ENCODE results near the gene NLGN2. TPM values are rescaled to one million over a fixed set of nuclear protein-coding genes. Genes with fewer than 3 reads are reported as not detected.

NLGN2 gene
- total and polyA plus RNA-seq, 2 of the 8 experiments (the other 6 are each of a cell fraction or from before 2014, with no cell fraction given), result 21.2 to 62.8 TPM

GRCh38 chr17:7440834-7441195 is 33.2 kb downstream of the NLGN2 start:
- POLR2A ChIA-PET (ENCODE audit: partially characterized antibody), result interaction anchor here (0.6 to 15.5 kb wide), 28 partner anchors 11 to 826 kb away, joined by 3 to 339 read pairs (median 4); partner anchors contain the start of genes ACAP1, NLGN2, POLR2A and SLC35G6
- no peak for FAIRE-seq
- H3K4me2 ChIP-seq (ENCODE audit: insufficient read depth in 1 of 2, low read depth in 2 of 2, low read length in 2 of 2), result peak overlapping the region; percentile 91
- peak overlapping the region; percentile 76 for H3K18ac ChIP-seq (ENCODE audit: extremely low read depth, low read length)
- peak overlapping the region; percentile 62; the same call in 1 of the 2 replicates for H2BK12ac ChIP-seq (ENCODE audit: low read depth, low read length)
- H2BK5ac ChIP-seq (ENCODE audit: low read depth, low read length), result no peak overlapping the region; the same call in 1 of the 2 replicates
- H2AFZ ChIP-seq (ENCODE audit: low read length), result no peak overlapping the region
- peak overlapping the region; percentile 98; the same call in 1 of the 2 replicates for H3K27ac ChIP-seq (ENCODE audit: low read depth, low read length)
- no peaks in the 10 kb centered on the region for H3K79me2 ChIP-seq (ENCODE audit: control insufficient read depth in 1 of 2, insufficient read depth in 2 of 2, low read length in 2 of 2)
- H3K36me3 ChIP-seq (ENCODE audit: control insufficient read depth in 2 of 4, insufficient read depth in 4 of 4, low read length in 3 of 4), result no peaks in the 10 kb centered on the region
- H3K23me2 ChIP-seq (ENCODE audit: low read depth, low read length), result peaks cover 34% of the 10 kb centered on the region; the same call in 1 of the 2 replicates
- no peak overlapping the region for H3K56ac ChIP-seq (replicated peaks; ENCODE audit: insufficient read length, low read depth, low read length)
- no peak overlapping the region for H2AK5ac ChIP-seq (ENCODE audit: low read depth, low read length)
- CTCF ChIA-PET (ENCODE audit: partially characterized antibody), result interaction anchor here (0.6 to 5.4 kb wide), 25 partner anchors 8 to 144 kb away, joined by 3 to 26 read pairs (median 3); partner anchors contain the start of genes NLGN2, SLC35G6, SPEM2 and TMEM256
- no peaks in the 10 kb centered on the region for H4K20me1 ChIP-seq (replicated peaks in 1 of 2; ENCODE audit: control insufficient read depth in 1 of 2, insufficient read depth in 2 of 2, low read length in 2 of 2)
- H4K8ac ChIP-seq (ENCODE audit: extremely low read depth, insufficient read depth, low read length), result no peak overlapping the region
- no peak overlapping the region for H3K14ac ChIP-seq (ENCODE audit: insufficient read length)
- H3K9me3 ChIP-seq (ENCODE audit: insufficient read depth in 2 of 2, low read depth in 1 of 2, low read length in 1 of 2), result no peaks in the 10 kb centered on the region
- peaks cover 2 to 19% (median 13%) of the 10 kb centered on the region in 4 experiments; a peak in 6 of 7 replicates for H3K27me3 ChIP-seq (replicated peaks in 1 of 4; ENCODE audit: control insufficient read depth in 3 of 4, extremely low read depth in 1 of 4, insufficient read depth in 3 of 4, low read length in 3 of 4)
- no peak for DNase-seq (ENCODE audit: low read depth in 1 of 2, low spot score in 2 of 2)
- H2BK20ac ChIP-seq (ENCODE audit: low read length), result no peak overlapping the region
- no peak overlapping the region for H2BK120ac ChIP-seq (replicated peaks; ENCODE audit: low read depth, low read length)
- peak overlapping the region; percentile 71 for H4K5ac ChIP-seq (ENCODE audit: insufficient read length, low read depth, low read length)
- peak overlapping the region; percentile 50 to 83 (median 67) for H3K4me3 ChIP-seq (ENCODE audit: extremely low read depth in 1 of 4, insufficient read depth in 2 of 4, low read depth in 3 of 4, low read length in 4 of 4)
- WGBS, 2 experiments (ENCODE audit: extremely low coverage in 1 of 2, insufficient coverage in 1 of 2, insufficient read length in 1 of 2, insufficient replicate concordance in 2 of 2, low coverage in 1 of 2, low lambda C conversion rate in 2 of 2, missing lambda C conversion rate in 1 of 2), result 0% methylated on average over 10 of the region's 12 CpGs; no CpG with 5 or more reads in 1 of the 2 experiments
- peak overlapping the region in 2 of 4 experiments; percentile 94 to 95; a peak in 4 of 7 replicates for H3K9ac ChIP-seq (replicated peaks in 1 of 4; ENCODE audit: extremely low read depth in 1 of 4, low read depth in 3 of 4, low read length in 3 of 4)
- no peak overlapping the region for H3K23ac ChIP-seq (ENCODE audit: insufficient read length)
- no peak overlapping the region for H3K4ac ChIP-seq (replicated peaks; ENCODE audit: insufficient read length, low read depth, low read length)
- H3K79me1 ChIP-seq (ENCODE audit: low read depth, low read length), result no peaks in the 10 kb centered on the region
- peaks cover 3 to 35% (median 18%) of the 10 kb centered on the region in 4 experiments for H3K4me1 ChIP-seq (replicated peaks in 1 of 4; ENCODE audit: control insufficient read depth in 3 of 4, insufficient read depth in 4 of 4, low read length in 3 of 4)
- no peak overlapping the region; the same call in 1 of the 2 replicates for H2BK15ac ChIP-seq (ENCODE audit: low read length)
- H4K91ac ChIP-seq (replicated peaks; ENCODE audit: insufficient read length, low read length), result peak overlapping the region; percentile 12
- TF ChIP-seq KDM4A (IDR thresholded peaks at IDR 0.05; ENCODE audit: low read depth, low read length, severe bottlenecking), result peak; percentile 7
- TF ChIP-seq YY1 (IDR thresholded peaks at IDR 0.05; ENCODE audit: low read depth, low read length), result no peak
- TF ChIP-seq CEBPB (IDR thresholded peaks at IDR 0.05; ENCODE audit: low read depth, low read length), result no peak
- TF ChIP-seq BRCA1 (IDR thresholded peaks at IDR 0.05; ENCODE audit: low read depth, low read length), result no peak
- peak; percentile 56 to 87; a peak in 3 of 4 replicates for TF ChIP-seq HDAC2 (IDR thresholded peaks at IDR 0.05; ENCODE audit: borderline replicate concordance in 1 of 2, low read depth in 2 of 2, low read length in 2 of 2)
- no peak for TF ChIP-seq CBX8 (IDR thresholded peaks at IDR 0.05; ENCODE audit: borderline replicate concordance, low read depth, low read length)
- peak; percentile 54 for TF ChIP-seq SAP30 (IDR thresholded peaks at IDR 0.05; ENCODE audit: insufficient read depth, insufficient replicate concordance, low read length)
- TF ChIP-seq ASH2L (IDR thresholded peaks at IDR 0.05; ENCODE audit: low read length), result peak; percentile 67
- TF ChIP-seq KDM1A (IDR thresholded peaks at IDR 0.05; ENCODE audit: borderline replicate concordance, low read length), result 0 out of 2 replicates have a peak, but pooled peaks have one; percentile 32
- TF ChIP-seq SIN3A (conservative IDR thresholded peaks at IDR 0.05 in 1 of 2, IDR thresholded peaks at IDR 0.05 in 1 of 2; ENCODE audit: low read depth in 1 of 2, low read length in 2 of 2), result peak in 1 of 2 experiments; percentile 83; a peak in 3 of 4 replicates
